Embryonic facial prominence (tissue), 1 donor: Measurements from ENCODE around the gene LINGO3.

Source experiments
- DNase-seq: peaks from one replicate; pipeline ENCODE4 v3.0.0-alpha.2; 2016; ENCODE audit errors: extremely low spot score

LINGO3 gene

GRCh38 chr19:2266183-2266993, 41.6 kb downstream of the LINGO3 start:
- DNase-seq = no peak

DNA sequence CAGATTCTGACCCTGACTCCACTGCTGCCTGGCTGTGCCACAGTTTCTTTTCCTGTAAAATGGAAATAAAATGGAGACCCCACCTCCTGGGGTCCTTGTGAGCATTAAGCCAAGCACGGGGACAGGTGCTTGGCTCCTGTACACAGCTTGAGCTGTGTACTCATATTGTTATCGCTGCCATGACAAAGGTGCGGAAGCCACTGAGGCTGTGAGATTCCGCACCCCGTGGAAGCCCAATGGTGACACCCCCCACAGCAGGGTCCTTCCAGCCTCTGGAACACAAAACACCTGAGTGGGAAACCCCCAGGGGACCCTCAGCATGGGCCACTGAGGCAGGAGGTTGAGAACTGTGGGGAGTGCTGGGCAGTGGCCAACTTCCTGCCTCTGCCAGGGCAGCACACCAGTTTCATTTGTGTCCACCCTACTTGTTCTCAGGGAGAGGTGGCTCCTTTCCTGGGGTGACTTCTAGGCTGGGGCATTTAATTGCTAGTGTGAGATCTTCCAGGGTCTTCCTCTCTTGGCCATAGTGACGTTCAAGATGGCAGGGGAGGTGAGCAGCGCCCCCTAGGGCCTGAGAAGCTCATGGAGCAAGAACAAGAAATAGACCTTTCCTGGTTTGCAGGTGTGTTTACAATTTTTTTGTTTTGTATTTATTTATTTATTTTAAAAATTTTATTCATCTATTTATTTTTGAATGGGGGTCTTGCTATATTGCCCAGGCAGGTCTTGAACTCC, 46.3 kb downstream of the LINGO3 start:
- DNase-seq = no peak

DNA sequence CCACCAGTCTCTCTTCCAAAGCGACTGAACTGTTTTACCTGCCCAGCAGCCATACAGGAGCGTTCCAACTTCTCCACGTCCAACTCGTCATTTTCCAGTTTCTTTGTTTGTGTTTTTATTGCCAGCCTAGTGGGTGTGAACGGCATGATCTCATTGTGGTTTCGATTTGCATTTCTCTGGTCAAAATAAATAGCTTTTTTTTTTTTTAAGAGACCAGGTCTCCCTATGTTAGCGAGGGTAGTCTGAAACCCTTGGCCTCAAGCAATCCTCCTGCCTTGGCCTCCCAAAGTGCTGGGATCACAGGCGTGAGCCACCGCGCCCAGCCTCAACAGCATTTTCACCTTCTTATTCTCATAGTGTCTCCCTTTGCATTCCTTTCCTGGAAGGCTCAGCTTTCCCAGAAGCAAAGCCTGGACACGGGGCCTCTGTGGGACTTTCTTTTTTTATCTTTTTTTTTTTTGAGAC, 47.6 kb downstream of the LINGO3 start:
- no peak for DNase-seq

- no peak for DNase-seq
Measured at GRCh38 chr19:2259336-2259735, 48.6 kb downstream of the LINGO3 start.
